CD4-positive, alpha-beta T cell treated with Interleukin-4 for 4 hours (primary cell): ENCODE data around the gene CYP2E1.
A peak's percentile ranks its signal among the peaks of the same experiment; 100 is the strongest.
"Not testable (repeated sequence)": the region's sequence is repeated elsewhere in the genome, so short reads cannot be mapped to it uniquely, and the experiment has no call there.

ENCODE experiments used
- DNase-seq: peaks from one replicate; pipeline ENCODE4 v3.0.0-alpha.2; 2020

The CYP2E1 gene

DNA sequence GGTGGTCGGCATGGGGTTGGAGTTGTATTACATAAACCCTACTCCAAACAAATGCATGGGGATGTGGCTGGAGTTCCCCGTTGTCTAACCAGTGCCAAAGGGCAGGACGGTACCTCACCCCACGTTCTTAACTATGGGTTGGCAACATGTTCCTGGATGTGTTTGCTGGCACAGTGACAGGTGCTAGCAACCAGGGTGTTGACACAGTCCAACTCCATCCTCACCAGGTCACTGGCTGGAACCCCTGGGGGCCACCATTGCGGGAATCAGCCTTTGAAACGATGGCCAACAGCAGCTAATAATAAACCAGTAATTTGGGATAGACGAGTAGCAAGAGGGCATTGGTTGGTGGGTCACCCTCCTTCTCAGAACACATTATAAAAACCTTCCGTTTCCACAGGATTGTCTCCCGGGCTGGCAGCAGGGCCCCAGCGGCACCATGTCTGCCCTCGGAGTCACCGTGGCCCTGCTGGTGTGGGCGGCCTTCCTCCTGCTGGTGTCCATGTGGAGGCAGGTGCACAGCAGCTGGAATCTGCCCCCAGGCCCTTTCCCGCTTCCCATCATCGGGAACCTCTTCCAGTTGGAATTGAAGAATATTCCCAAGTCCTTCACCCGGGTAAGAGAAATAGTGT lies at the start of gene CYP2E1:
TSS of gene CYP2E1 (plus strand) at position 407 of the 632 bp plus-strand sequence. CDS start at position 440, 33 bp downstream.
- DNase-seq: no peak

DNA sequence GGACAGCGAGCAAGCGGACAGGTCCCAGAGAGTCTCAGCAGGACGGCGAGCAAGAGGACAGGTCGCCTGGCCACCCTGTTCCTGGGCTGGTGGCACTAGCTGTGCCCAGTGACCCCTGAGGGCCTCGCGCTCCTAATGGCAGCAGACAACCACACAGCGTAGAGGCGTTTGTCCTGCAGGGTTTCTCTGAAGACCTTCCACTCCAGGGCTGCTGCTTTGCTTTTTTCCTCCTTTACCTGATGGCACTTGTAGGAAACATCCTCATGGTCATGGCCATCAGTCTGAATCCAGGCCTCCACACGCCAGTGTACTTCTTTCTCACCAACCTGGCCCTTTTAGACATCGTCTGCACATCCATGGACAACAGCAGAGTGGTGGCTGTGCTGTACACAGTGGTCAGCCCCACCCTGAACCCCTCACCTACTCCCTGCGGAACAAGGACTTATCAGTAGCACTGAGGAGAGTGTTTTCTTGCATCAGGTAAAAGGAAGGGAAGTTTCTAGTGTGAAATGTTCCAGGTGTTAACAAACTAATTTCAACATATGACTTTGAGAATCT lies 46.0 kb upstream of the CYP2E1 start:
- DNase-seq: no peak

DNA sequence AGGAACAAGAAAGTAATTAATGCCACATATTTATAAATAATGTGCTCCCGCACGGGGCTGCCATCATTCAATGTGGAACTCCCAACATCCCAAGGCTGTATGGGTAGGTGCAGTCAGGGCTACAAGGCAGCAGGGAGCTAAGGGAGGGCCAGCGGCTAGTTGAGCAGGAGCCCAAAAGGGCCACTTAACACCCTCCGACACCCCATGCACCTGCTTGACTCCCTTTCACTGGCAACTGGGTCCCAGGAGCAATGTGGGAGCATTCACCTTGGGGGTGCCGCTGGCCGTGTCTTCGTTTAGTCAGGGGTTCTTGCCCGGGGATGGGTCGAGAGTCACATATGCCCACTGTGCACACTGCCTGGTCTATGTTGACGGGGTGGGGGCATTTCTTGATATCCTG lies 45.5 kb upstream of the CYP2E1 start:
- no peak for DNase-seq

DNA sequence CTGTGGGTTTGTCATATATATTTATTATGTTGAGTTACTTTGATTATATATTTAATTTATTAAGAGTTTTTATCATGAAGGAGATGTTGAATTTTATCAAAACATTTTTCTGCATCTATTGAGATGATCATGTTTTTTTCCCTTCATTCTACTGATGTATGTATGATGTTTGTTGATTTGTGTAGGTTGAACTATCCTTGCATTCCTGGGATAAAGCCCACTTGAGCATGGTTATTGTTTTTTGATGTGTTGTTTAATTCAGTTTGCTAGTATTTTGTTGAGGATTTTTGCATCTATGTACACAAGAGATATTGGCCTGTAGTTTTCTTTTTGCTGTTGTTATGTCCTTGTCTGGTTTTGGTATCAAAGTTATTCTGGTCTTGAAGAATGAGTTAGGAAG lies 42.3 kb upstream of the CYP2E1 start:
- DNase-seq: no peak

DNA sequence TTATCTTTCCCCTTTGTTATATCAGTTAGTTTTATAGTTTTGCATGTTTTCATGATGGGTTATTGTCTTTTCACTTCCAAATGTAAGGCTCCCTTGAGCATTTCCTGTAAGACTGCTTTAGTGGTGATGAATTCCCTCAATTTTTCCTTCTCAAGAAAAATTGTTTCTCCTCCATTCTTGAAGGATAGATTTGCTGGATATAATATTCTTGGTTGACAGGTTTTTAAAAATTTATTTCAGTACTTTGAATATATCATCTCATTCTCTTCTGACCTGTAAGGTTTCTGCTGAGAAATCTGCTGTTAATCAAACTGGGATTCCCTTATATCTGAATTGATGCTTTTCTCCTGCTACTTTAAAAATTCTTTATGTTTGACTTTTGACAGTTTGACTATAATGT lies 40.1 kb upstream of the CYP2E1 start:
- DNase-seq: no peak

DNA sequence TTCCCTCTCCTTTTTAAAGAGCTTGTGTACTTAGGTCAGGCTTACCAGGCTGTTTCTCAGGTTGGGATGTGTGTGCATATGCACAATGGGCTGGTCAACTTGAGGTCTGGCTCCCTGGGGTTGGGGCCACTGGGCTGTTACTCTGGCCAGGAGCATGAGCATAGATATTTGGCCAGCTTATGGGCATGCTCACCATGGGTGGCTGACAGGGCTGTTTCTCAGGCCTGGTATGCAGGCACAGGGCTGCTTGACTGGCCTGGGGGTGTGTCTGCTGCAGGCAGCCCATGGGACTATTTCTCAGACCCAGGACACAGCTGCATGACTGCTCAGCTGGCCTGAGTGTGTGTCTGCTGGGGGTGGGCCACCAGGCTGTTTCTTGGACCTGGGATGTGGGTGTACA lies 38.8 kb upstream of the CYP2E1 start:
- no peak for DNase-seq

DNA sequence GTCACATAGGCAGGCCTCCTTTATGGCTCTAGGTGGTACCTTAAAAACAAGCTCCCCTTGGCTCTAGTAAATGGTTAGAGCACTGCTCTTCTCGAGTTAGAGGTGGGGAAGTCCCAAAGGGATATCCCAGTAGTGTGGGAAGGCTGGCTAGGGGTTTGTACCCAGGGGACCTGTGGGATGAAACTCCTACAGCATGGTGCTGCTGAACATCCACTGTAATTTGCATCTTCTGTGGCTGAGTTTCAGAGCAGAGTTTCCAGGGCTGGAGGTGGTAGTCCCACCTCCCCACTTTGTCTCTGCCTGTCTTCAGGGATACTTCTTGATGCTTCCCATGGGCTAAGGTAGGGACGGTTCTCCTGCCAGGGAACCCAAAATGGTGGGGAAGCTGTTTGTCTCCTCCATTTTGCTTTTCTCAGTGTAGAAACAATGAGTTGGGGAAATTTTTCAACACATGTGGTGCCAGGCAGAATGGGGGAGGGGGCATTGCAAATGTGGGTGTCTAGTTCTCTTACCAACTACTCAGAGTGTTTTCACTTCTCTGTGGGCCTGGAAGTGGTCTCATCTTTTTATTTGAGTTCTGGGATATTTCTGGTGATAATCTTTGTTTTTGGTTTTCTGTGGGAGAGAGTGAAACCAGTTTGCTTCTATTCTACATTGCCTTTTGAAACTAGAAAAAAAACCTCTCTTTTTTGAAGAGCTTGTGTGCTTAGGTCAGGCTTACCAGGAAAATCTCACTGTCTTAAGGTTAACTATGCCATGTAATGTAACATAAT lies 37.2 kb upstream of the CYP2E1 start:
- DNase-seq: no peak

DNA sequence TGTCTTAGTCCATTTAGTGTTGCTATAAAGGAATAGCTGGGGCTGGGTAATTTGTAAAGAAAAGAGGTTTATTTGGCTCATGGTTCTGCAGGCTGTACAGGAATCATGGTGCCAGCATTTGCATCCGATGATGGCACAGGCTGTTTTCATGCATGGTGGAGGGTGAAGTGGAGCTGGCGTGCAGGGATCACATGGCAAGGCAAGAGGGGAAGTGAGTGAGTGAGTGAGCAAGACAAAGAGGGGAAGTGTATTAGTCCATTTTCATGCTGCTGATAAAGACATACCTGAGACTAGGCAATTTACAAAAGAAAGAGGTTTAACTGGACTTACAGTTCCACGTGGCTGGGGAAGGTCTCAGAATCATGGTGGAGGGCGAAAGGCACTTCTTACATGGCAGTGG lies 33.6 kb upstream of the CYP2E1 start:
- DNase-seq: not testable (repeated sequence)

DNA sequence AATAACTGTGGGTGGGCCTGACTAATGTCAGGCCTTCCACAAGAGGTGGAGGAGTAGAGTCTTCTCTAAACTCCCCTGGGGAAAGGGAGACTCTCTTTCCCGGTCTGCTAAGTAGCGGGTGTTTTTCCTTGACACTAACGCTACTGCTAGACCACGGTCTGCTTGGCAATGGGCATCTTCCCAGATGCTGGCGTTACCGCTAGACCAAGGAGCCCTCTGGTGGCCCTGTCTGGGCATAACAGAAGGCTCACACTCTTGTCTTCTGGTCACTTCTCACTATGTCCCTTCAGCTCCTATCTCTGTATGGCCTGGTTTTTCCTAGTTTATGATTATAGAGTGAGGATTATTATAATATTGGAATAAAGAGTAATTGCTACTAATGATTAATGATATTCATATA lies 29.8 kb upstream of the CYP2E1 start:
- not testable (repeated sequence) for DNase-seq

DNA sequence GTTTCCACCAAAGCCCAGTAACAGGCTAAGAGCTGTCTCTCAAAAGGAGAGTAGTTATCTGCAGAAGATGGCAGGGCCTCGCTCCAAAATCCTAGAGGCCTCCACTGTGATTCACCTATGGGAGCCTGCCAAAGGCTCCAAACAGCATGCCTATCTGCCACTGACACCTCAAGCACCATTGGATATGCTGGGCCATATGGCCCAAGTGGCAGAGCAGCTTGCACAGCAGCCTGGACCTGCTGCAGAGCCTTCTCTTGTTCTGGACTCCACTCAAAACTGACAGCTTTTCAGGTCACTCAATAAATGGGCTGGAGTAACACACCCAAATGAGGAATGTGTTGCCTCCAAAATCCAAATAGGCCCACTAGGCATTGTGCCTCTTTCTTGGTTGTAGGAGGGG lies 28.0 kb upstream of the CYP2E1 start:
- not testable (repeated sequence) for DNase-seq

DNA sequence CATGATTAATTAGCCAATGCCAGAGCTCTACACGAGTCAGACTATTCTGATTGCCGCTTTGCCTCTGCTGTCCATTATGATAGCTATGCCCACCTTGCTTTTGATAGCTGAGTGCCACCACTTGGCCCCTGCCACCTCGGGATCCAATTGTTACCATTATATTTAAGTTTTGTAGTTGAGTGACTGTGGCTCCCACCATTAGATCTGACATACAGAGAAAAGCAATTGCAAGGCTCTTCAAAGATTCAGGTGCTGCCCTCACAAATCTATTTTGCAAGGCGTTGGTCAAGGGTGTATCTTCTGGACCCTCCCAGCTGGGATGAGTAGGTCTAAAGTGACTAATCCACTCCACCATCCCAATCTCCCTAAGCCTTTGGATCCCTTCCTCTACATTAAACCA lies 26.3 kb upstream of the CYP2E1 start:
- not testable (repeated sequence) for DNase-seq

DNA sequence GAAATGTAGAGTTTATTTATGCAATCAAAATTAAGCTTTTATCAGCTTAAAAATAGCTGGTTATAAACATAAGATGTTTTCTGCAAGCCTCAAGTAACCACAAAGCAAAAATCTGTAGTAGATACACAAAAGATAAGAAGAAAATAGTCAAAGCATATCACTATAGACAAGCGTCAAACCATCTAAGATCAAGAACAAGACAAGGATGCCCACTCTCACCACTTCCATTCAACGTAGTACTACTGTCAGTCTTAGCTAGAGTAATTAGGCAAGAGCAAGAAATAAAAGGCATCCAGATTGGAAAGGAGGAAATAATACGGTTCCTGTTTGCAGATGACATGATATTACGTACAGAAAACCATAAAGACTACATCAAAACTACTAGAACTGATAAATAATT lies 17.5 kb upstream of the CYP2E1 start:
- DNase-seq: no peak

DNA sequence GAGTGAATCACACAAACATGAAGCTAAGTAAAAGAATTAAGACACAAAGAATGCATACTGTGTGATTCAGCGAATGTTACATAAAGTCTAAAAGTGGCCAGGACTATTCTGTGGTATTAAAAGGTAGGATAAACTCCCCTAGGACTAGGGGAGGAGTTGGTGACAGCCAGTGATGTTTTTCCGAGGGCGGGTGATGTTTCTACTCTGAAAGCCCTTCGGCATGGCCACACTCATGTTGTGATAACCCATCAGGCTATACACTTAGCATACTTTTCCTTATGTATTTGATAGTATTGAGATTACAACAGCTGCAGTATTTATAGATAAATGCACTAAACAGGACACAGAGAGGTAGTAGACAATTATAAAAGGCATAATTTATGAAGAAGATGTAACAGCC lies 15.8 kb upstream of the CYP2E1 start:
- no peak for DNase-seq

DNA sequence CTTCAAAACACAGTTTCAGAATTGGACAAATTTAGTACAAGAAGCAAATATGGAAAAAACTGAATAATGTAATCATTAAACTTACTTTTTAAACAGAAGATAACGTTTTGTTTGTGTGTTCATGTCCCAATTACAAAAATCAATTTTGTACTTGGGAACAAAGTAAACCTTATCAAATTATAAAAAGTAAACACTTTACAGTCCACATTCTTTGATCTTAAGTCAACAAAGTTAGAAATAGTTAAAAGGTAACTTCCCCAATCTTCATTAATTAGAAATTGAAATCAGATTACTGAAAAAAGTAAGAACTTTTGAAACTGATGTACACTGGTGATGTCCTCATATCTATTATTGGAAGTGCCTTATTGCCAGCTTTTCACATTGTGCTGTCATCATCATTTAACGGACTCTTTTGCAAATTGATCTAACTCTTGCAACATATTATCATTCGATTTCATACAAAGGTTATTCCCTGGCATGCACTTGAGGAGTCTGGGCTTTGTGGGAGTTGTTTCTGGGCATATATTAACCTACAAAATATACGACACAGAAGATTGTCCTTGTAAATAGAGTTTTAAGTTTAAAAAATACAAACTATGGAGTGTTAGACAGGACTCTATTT lies 15.1 kb upstream of the CYP2E1 start:
- DNase-seq: no peak

DNA sequence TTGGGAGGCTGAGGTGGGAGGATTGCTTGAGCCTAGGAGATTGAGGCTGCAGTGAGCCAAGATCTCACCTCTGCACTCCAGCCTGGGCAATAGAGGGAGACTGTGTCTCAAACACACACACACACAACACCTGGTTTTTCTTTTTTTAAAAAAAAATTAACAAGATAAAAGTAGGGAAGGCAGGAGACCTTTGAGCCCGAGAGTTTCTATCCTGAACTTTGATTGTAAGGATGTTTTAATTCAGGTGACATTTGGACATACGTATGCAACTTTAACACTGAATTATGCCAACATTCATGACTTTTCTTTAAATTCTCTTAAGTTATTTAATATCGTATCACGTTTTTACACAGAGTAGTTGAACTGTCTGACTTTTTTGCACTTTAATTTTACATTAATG lies 11.7 kb upstream of the CYP2E1 start:
- no peak for DNase-seq

DNA sequence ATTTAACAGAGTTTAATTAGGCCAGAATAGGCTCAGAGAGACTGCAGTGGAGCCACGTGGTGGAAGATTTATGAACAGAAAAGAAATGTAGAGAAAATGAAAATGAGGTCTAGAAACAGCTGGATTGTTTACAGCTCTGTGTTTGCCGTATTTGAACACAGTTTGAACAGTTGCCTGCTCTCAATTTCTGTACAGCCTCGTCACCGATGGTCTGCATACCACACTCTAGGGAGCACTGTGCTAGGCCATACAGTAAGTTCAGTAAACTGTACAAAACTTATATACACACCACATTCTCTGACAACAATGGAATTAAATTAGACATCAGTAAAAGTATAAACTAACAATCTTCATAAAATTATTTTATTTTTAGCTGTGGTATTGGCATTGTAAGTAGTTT lies 11.1 kb upstream of the CYP2E1 start:
- no peak for DNase-seq

DNA sequence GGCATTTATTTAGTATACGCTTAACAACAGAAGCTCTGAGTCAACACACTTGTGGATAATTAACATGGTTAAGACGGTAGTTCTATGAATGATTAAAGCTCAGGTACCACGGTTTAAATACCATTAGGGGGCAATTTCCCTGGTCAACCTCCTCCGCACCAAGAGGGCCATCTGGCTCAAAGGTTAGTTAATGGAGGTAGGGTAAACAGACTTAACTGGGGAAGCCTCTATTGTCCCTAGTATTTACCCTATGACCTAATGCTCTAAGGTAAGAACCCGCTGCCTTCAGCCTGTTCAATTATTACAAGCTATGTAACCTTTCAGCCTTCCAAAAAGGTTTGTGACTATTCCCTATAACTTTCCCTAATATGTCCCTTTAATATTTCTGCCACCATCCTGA lies 8.6 kb upstream of the CYP2E1 start:
- DNase-seq: not testable (repeated sequence)

DNA sequence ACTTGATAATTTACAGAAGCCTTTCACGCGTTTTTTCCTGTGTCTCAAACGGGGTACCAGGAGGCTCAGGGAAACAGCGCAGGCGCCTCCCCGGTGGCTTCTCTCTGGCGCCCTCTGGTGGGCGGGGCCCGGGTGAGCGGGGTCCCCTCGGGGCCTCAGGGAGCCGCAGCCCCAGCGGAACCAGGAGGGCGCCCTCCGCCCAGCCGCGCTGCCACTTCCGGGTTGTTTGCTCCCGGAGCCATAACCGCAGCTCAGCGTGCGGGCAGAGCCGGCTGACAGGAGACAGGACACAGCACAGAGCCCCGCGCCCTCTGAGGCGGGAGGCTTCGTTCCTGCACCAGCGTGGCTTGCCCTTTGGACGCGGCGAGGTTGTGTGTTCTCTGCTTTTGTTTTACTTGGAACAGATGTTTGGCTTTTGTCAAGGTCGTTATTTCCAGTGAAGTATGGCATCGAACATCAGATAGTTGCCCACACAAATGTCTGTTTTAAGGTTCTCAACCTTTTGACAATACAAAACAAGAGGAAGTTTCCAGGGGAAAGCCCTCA lies 6.9 kb upstream of the CYP2E1 start:
- DNase-seq: peak; percentile 83

DNA sequence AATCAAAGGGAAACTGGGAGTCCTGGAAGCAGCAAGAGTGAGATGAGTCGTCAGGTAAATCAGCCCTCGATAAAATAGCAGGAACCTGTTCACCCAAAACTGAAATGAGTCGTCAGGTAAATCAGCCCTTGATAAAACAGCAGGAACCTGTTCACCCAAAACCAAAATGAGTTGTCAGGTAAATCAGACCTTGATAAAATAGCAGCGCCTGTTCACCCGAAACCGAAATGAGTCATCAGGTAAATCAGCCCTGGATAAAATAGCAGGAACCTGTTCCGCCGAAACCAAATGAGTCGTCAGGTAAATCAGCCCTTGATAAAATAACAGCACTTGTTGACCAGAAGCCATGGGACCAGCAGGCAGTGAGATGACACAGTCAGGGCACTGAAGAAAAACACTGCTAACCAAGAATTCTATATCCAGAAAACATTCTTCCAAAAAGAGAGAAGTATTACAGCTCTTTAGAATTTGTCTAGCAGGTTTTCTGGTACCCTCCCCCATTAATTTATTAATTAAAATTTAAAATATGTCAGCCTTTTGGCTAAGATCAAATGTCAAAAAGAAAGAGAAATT lies 3.4 kb upstream of the CYP2E1 start:
- DNase-seq: no peak

DNA sequence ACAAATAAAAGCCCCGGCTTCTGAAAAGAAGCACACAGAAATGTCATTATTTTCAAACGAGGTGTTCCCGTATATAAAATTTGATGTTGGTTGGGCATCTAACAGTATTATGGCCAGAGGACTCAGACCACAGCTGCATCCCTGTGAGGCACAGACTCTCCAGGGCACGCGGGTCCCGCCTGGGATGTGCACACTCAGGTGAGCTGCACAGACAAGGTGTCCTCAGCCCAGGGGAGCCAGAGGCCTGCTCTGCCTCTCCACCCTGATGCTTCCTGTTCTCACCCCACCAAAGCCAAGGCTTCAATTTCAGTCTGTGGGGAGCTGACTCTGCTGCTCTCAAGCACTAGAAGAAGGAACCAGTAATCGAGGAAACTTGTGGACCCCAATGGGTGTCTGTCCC lies 1.7 kb upstream of the CYP2E1 start:
- no peak for DNase-seq

DNA sequence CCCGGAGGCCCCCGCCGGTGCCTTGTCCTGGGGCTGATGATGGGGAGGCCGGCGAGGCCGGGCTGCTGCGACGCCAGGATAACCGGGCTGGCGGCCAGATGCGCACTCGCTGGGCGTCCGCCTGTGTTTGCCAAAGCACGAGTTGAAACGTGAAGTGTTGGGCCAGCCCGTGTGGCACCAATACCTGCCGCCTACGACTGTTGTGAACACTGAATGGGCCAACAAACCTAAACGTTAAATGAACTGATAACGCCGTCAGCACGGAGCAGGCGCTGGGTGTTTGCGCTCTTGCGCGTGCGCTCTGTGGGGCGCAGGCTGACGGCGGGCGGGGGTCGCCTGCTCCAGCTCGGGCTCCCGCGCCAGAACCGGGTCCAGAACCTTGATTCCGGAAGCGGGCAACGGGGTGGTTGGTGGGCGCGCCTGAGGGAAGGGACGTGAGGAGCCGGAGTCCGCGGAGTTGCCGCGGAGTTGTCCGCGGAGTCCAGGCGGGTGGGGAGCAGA lies 658 bp downstream of the CYP2E1 start:
- no peak for DNase-seq

DNA sequence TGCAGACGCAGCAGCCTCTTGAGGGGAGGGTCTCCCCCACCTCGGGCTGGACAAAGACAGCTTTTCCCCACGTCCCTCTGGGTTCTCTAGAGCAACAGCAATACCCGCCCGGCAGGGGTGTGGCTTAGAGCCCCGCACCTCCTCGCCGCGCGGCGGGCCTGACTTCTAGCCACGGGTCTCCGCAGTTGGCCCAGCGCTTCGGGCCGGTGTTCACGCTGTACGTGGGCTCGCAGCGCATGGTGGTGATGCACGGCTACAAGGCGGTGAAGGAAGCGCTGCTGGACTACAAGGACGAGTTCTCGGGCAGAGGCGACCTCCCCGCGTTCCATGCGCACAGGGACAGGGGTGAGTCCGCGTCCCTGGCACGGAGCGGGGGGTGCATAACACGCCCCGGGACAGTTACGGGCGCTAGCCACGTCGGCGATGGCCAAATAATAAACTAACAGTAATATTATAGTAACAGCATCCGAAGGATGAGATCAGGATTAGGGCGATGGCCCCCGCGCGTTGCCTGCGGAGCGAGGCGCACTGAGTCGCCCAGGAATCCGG lies 1.2 kb downstream of the CYP2E1 start:
- no peak for DNase-seq
